Vagina (tissue), 2 donors: ENCODE data around the gene SLC2A6.

Experiments
- POLR2AphosphoS5 ChIP-seq, 2 donors: sonication (generic); formaldehyde crosslinking; IDR thresholded peaks; one replicate each; pipeline ENCODE4 v1.9.0; 2017; ENCODE audit warnings: antibody characterized with exemption in 2 of 2, mild to moderate bottlenecking in 2 of 2, low read depth in 1 of 2; ENCODE audit not compliant: insufficient read depth in 1 of 2
- TF ChIP-seq, protein P1 (sequence below), 3 experiments: fragments of 450-650 bp in 2 of 3; fragments of 200-600 bp in 1 of 3; sonication (generic) in 1 of 3; IDR thresholded peaks; one replicate each; pipeline ENCODE4 v1.5.1; 2017 to 2019; ENCODE audit warnings: antibody characterized with exemption in 3 of 3, mild to moderate bottlenecking in 2 of 3, moderate library complexity in 2 of 3

GRCh38 chr9:133458643-133459312 is 20.1 kb downstream of the SLC2A6 start:
- TF ChIP-seq, protein P1, sequence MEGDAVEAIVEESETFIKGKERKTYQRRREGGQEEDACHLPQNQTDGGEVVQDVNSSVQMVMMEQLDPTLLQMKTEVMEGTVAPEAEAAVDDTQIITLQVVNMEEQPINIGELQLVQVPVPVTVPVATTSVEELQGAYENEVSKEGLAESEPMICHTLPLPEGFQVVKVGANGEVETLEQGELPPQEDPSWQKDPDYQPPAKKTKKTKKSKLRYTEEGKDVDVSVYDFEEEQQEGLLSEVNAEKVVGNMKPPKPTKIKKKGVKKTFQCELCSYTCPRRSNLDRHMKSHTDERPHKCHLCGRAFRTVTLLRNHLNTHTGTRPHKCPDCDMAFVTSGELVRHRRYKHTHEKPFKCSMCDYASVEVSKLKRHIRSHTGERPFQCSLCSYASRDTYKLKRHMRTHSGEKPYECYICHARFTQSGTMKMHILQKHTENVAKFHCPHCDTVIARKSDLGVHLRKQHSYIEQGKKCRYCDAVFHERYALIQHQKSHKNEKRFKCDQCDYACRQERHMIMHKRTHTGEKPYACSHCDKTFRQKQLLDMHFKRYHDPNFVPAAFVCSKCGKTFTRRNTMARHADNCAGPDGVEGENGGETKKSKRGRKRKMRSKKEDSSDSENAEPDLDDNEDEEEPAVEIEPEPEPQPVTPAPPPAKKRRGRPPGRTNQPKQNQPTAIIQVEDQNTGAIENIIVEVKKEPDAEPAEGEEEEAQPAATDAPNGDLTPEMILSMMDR (IDR thresholded peaks at IDR 0.05), result no peak
- no peak for TF ChIP-seq POLR2AphosphoS5 (IDR thresholded peaks at IDR 0.05; ENCODE audit: insufficient read depth in 1 of 2, low read depth in 1 of 2)
